Measurements from ENCODE around the gene TWNK. TPM values are rescaled to one million over a fixed set of nuclear protein-coding genes. Genes with fewer than 3 reads are reported as not detected.

The TWNK gene
- total RNA-seq, 1 donor from 2014 or later: 8.0 TPM

DNA sequence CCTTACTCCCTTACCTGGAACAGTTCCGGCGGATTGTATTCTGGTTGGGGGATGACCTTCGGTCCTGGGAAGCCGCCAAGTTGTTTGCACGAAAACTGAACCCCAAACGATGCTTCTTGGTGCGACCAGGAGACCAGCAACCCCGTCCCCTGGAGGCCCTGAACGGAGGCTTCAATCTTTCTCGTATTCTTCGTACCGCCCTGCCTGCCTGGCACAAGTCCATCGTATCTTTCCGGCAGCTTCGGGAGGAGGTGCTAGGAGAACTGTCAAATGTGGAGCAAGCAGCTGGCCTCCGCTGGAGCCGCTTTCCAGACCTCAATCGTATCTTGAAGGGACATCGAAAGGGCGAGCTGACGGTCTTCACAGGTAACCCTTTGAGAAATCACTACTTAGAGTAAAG is 1.7 kb downstream of the TWNK start:
- intact Hi-C loops (cut with micrococcal nuclease): no loop called here
- ATAC-seq (no peak), DNase-seq (no peak)

DNA sequence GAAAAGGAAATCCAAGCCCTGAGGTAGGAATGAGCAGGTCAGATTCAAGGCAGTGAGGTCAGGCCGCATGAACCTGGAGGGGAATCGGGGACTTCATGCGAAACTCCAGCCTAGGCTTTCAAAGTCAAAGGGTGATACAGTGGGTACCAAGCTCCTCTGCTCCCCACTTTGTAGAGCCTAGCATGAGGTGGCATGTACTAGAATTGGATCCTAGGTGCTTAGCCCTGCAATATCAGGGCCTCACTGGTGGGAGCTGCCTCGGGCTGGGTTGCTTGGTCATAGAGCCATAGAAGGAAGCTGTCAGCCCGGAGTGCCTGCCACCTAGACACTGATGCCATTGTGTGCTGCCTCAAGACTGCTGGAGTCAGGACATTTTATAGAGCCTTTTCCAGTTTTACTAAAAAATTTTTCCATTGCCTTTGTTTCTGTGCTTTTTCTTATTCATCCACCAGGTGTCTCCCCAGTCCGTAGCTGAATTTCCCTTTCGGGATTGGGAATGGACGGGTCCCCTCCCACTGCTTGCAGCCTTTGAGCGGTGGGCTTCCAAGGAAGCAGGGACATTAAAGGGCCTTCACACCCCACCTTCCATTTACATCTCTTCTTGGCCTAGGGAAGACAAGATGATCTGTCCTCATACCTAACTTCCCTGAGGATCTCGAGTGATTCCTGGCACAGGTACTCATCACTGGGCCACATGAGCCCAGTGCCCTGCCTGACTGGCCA is 6.8 kb downstream of the TWNK start:
- DNase-seq (no peak), ATAC-seq (no peak)
- intact Hi-C loops (cut with micrococcal nuclease): no loop called here

DNA sequence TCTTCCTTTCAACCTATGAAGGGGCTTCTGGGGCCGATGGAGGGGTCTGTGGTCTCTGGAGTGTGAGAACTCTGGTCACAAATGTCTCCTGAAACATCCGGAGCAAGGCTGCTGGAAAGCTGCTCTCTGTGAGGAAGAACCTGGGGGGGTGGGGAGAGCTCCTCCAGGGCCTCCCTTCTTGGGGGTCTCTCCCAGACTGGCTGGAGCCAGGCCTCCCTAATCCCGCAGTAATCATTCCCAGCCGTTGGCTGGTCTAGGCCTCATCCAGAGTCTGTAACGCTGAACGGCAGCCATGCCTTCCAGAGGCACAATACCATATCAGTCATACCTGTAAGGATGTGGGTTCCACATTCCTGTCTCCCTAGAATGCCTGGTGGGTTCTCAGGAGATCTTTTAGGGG is 7.8 kb downstream of the TWNK start:
- no peak for ATAC-seq
- intact Hi-C loops (cut with micrococcal nuclease): no loop called here

DNA sequence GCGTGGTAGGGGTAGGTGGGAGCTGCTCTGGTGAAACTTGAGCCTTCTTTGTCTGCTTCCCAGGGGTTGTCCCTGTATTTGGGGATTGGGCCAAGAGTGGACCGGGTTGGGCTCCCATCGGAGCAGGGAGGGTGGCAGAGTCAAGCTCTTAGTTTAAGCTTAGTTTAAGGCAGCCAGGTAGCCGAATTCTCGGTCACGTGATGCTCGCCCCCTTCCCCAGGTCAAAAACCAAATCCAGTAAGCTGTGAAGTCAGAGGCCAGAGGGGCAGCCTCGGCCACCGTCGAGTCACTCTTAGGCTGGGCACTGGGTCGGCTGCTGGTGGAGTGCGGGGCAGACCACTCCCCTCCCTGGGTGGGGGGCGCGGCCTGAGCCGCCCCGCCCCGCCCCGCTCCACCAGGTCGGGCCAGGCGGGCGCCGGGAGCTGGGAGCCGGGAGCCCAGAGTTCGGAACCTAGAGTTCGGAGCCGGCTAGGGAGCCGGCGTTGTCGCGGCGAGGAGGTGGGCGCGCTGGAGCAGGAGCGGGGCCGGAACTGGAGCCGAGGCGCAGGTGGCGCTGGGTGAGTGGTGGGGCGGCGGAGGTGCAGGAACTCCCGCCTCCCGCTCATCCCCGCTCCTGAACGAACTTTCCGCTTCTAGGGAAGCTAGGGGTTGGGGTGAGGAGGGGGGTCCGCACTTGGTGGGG is 9.5 kb downstream of the TWNK start:
- intact Hi-C loops (cut with micrococcal nuclease): no loop called here
- ATAC-seq (peak; percentile 0), DNase-seq (peak; percentile 60)

More for the DNA sequence above, 7.8 kb downstream of the TWNK start:
- no peak for DNase-seq

DNA sequence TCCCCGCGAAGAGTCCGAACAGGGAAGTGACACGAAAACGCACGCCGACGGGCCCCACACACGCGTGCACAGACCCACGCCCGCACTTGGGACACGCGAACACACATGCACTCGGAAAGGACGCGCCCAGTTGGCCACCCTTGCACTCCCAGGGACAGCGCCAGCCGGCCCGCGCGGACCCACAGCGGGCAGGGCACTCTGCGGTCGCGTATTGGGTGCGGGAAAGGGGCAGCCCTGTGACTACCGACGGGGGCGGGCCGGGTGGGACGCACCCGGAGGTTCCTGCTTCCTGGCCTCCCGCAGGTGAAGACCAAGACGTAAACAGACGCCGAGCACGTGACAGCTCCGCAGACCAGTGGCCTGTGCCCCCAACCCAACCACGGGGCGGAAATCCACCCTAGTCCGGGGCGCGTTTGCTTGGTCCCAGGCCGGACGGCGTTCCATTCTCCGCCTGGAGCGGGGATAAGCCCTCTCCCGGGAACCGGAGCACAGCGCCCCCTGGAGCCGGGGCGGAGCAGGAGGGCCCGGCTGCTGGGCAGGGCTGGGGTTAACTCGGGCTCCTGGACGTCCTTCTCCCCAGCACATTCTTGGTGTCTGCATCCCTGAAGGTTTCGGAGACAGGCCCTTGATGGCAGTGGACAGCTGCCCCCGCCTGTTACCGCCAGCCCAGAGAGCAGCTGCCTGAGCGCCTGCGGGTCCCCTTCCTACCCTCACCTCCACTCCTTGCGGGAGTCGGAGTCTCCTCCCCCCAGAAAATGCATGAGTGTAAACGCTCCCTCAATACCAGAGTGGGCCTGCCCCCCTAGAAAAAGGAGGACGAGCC is 10.2 kb downstream of the TWNK start:
- peak; percentile 88 for DNase-seq
- ATAC-seq: peak; percentile 52
- intact Hi-C loops (cut with micrococcal nuclease): no loop called here

DNA sequence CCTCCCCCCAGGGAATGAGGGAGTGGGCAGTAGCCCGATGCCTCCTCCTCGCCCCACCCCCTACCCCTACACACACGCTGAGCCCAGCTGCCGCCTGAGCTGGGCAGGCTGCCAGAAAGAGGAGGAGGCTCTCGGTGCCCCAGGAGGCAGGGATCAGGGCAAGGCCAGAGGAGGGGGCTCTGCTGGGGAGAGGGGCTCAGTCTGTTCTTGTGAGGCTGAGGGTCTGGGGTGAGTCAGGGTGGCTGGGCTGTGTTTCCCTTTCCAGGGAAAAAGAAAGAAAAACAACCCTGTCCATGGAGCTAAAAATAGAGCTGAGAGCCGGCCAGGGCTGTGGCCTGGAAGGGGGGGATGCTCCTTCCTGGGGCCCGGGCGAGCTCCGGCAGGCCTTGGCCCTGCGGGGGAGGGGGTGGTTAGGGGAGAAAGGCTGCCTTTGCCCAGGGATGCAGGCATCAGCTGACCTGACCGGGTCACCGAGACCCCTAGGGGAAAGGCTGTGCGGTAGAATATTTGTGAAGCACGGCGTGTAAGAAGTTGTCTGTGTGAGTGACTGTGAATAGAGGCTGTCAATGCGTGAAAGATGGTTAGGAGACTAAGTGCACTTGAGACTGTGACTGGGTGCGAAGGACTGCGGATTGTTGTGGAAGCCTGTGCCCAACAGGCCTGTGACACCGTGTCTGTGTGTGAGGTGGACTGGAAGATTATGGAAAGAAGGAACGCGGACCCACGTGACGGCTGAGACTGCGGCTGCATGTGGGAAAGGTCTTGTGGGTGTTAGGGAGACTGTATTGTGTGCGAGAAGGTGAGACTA is 11.0 kb downstream of the TWNK start:
- DNase-seq: peak; percentile 90
- intact Hi-C loops (cut with micrococcal nuclease): no loop called here
- peak; percentile 67 for ATAC-seq

DNA sequence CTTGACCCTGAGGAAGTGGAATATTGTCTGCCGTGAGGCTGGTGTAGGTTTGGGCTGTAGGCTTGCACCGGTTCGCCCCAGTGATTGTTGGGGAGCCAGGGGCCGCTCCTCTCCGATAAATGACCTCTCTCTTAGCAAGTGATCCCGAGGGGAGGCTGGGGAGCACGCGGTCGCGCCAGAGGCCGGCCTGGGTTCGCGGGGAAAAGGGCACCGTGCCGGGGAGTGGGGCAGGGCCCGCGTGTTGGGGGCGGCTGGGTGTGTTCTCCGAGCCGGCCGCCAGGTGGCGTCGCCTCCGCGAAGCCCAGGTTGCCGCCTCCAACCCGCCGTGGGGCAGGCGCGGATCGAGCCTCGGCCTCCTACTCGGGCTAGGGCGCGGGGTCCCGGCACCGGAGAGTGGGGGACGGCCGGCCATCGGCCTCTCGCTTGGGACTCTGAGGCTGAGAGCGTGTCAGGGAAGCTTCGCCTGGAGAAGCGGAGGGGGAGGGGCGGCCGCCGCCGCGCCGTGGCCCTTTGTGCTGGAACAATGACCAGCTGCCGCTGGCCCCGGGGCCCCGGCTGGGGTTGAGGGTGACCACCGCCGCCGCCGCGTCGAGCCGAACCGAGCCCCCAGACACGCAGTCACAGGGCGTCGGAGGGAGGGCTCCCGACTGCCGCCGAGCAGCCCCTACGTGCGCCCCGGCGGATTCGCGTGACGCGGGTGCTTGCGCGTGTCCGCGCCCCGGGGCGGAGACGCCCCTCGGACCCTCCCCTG is 11.8 kb downstream of the TWNK start:
- intact Hi-C loops (cut with micrococcal nuclease): no loop called here
- ATAC-seq (peak; percentile 76), DNase-seq (peak; percentile 92)

DNA sequence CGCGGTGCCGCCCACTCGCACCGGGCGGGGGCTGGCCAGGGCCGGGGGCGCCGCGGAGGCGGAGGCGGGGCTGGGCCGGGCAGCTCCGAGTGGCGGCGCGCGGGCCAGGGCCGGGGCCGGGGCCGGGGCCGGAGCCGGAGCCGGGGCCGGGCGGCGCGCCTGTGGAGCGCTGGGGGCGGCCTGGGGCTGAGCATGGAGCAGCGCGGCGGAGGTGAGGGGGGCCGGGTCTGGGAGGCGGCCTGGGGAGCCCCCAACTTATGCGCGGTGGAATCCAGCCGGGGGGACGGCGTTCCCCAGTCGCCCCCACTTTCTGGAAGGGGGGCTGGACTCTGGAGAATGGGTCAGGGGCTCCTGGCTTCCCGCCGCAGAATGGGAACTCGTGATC is 12.4 kb downstream of the TWNK start, which contains the start of gene LZTS2:
LZTS2 (plus strand) TSS at position 67 of the 385 bp plus-strand sequence. CDS start 2,731 bp downstream, outside the sequence.
- intact Hi-C loops (cut with micrococcal nuclease): no loop called here
- ATAC-seq (no peak), DNase-seq (no peak)

DNA sequence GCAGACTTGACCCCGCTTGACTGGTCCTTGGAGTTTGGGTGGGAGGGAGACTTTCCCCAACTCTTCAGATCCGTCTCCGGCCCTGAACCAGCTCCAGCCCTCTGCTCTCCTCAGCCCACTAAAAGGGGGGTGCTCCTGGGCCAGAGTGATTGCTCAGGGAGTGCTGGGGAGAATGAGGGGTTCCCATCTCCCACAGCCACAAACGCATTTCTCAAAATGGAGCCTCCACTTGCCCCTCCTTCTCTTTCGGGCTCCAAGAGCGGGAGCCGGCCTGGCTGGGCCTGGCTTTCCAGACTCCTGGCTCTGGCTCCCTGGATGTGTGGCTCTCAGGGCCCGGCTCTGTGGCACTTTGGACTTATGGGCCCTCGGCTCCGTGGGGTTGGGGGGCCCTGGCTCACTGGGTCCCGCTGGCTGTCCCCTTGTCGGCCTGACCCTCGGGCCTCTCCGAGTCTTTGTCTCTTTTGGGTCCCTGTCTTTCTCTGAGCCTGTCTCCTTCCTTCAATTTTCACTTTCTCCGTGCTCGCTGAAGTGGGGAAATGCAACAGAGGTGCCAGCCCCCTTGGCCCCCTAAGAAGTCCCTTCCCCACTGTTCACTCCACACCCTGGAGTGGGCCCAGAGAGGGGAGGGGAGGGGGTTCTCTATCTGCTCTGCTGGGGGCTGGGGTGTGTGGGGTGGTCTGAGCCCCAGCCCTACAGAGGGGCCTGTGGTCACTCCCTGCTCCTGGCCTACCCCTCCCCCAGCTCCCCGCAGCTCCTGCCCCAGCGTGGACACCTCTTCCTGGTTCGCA is 13.0 kb downstream of the TWNK start:
- peak; percentile 67 for DNase-seq
- intact Hi-C loops (cut with micrococcal nuclease): no loop called here
- ATAC-seq: no peak

DNA sequence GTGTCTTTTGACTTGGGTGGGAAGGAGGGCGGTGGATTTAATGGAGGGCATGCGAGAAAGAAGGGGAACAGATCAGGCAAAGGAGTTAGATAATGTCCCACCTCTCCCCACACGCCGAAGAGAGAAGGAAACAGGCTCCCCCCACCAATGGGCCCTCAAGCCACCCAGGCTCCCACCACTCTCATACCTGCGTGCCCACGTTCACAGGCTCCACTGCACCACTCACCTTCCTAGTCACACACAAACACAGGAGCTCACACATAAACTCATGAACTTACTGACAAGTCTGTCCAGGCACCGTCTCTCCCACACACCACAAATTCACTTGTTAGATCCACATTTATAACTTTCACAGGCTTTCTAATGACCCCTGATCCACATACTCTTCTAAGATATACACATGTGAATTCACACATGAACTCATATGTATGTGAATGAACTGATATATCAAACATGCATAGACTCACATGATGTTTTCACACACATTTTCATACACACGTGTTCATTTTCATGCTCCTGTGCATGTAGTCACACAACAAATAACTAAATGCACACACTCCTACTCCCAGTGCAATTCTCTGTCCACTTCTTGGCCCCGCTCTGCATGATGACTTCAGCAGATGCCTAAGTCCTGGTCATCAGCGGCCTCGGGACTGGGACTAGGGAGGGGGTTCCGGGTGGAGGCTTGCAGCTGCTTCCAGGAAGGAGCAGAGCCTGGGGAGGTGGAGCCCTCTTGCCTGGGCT is 13.7 kb downstream of the TWNK start:
- ATAC-seq: peak; percentile 28
- intact Hi-C loops (cut with micrococcal nuclease): no loop called here

DNA sequence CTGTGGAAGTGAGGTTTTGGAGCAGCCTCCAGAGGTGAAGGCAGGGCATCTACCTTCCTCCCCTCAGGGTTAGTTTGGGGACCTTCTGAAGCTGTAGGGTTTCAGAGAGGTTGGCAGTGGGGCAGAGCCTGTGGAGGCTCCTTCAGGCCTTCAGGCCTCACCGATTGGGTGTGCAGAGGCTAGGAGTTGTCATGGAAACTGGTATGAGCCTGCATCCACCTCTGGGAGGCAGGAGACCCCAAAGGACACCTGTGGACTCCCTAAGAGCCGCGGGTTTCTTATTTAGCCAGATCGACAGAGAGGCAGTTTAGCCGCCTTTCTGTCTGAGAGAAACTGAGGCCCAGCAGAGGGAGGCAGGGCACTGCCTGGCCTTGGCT is 14.3 kb downstream of the TWNK start:
- DNase-seq (no peak), ATAC-seq (no peak)
- intact Hi-C loops (cut with micrococcal nuclease): no loop called here

More for the DNA sequence above, 13.7 kb downstream of the TWNK start:
- DNase-seq: peak; percentile 89

DNA sequence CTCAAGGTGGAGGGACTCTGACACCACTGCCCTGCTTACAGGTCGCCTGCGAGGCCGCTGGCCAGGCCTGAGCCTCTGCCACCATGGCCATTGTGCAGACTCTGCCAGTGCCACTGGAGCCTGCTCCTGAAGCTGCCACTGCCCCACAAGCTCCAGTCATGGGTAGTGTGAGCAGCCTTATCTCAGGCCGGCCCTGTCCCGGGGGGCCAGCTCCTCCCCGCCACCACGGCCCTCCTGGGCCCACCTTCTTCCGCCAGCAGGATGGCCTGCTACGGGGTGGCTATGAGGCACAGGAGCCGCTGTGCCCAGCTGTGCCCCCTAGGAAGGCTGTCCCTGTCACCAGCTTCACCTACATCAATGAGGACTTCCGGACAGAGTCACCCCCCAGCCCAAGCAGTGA is 15.1 kb downstream of the TWNK start:
- intact Hi-C loops (cut with micrococcal nuclease): no loop called here
- DNase-seq (no peak), ATAC-seq (no peak)

DNA sequence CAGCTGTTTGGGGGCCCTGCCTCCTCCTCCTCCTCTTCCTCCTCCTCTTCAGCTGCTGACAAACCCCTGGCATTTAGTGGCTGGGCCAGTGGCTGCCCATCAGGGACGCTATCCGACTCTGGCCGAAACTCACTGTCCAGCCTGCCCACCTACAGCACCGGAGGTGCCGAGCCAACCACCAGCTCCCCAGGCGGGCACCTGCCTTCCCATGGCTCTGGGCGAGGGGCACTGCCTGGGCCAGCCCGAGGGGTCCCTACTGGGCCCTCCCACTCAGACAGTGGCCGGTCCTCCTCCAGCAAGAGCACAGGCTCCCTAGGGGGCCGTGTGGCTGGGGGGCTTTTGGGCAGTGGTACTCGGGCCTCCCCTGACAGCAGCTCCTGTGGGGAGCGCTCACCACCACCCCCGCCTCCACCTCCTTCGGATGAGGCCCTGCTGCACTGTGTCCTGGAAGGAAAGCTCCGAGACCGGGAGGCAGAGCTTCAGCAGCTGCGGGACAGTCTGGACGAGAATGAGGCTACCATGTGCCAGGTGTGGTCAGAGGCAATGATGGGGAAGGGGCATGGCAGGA is 16.4 kb downstream of the TWNK start:
- ATAC-seq: no peak
- DNase-seq: no peak
- intact Hi-C loops (cut with micrococcal nuclease): no loop called here

DNA sequence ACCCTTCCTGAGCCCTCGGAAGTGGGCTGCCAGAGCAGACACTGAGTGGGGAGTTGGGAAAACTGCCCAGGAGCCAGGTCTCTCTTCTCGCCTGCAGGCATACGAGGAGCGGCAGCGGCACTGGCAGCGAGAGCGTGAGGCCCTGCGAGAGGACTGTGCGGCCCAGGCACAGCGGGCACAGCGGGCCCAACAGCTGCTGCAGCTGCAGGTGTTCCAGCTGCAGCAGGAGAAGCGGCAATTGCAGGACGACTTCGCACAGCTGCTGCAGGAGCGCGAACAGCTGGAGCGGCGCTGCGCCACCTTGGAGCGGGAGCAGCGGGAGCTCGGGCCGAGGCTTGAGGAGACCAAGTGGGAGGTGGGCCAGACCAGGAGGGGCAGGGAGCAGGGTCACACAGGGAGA is 18.0 kb downstream of the TWNK start:
- DNase-seq: no peak
- intact Hi-C loops (cut with micrococcal nuclease): no loop called here

DNA sequence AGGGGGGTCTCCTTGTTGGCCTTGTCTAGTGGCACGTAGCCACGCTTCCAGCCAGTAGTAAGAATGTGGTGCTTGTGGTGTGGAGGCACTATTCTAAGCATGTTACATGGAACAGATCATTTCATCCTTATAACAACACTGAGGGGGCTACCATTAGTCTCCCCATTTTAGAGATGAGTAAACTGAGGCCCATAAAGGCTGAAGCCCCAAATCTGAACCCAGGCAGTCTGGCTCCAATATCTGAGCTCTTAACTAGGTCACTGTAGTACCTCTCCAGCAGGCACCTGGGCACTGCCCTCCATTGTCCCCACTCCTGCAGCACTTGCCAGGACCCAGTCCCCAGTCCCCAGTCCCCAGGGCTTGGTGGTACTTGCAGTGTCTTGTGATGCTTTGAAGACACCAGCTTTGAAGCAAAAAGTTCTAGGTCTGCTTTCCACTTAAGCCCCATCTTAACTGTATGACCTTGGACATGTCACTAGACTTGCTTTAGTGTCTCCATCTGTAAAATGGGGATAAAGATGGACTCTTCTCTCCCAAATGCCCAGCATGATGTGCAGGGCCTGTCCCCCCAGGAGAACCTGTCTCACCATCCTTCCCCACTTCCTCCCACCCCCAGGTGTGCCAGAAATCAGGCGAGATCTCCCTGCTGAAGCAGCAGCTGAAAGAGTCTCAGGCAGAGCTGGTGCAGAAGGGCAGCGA is 18.7 kb downstream of the TWNK start:
- DNase-seq (no peak), ATAC-seq (no peak)
- intact Hi-C loops (cut with micrococcal nuclease): no loop called here

More for the DNA sequence above, 18.0 kb downstream of the TWNK start:
- no peak for ATAC-seq

DNA sequence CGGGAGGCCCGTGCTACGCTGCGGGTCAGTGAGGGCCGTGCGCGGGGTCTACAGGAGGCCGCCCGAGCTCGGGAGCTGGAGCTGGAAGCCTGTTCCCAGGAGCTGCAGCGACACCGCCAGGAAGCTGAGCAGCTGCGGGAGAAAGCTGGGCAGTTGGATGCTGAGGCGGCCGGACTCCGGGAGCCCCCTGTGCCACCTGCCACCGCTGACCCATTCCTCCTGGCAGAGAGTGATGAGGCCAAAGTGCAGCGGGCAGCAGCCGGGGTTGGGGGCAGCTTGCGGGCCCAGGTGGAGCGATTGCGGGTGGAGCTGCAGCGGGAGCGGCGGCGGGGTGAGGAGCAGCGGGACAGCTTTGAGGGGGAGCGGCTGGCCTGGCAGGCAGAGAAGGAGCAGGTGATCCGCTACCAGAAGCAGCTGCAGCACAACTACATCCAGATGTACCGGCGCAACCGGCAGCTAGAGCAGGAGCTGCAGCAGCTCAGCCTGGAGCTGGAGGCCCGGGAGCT is 19.3 kb downstream of the TWNK start:
- DNase-seq (no peak), ATAC-seq (peak; percentile 2)
- intact Hi-C loops (cut with micrococcal nuclease): no loop called here
